ENCODE measurements around the gene DYNLT2. TPM values are rescaled to one million over a fixed set of nuclear protein-coding genes. Genes with fewer than 3 reads are reported as not detected.

DYNLT2 gene
- total and polyA plus RNA-seq, 2 of the 13 experiments (the other 11 are each of a cell fraction or from before 2014, with no cell fraction given) = 2.1 to 4.3 TPM

GRCh38 chr6:169722362-169723199 lies 28.8 kb downstream of the DYNLT2 start (continued):
- TF ChIP-seq SRSF1 (optimal IDR thresholded peaks at IDR 0.05; ENCODE audit: low read depth, low read length) (no peak), ISL2 (CRISPR knock-in tag; IDR thresholded peaks at IDR 0.05) (0 out of 2 replicates have a peak, but pooled peaks have one; percentile 17), ZNF234 (CRISPR knock-in tag; conservative IDR thresholded peaks at IDR 0.05) (no peak), ZNF20 (CRISPR knock-in tag; IDR thresholded peaks at IDR 0.05) (no peak), SP140L (CRISPR knock-in tag; IDR thresholded peaks at IDR 0.05; ENCODE audit: borderline replicate concordance) (no peak), CREB1 (IDR thresholded peaks at IDR 0.05) (no peak), CREB1 (CRISPR knock-in tag; IDR thresholded peaks at IDR 0.05) (no peak), ZNF772 (CRISPR knock-in tag; IDR thresholded peaks at IDR 0.05) (no peak), TP53 (CRISPR knock-in tag; conservative IDR thresholded peaks at IDR 0.05) (no peak), ZNF75D (CRISPR knock-in tag; IDR thresholded peaks at IDR 0.05; ENCODE audit: borderline replicate concordance) (no peak), HIVEP1 (CRISPR knock-in tag; IDR thresholded peaks at IDR 0.05) (peak; percentile 47; the same call in 1 of the 2 replicates), NKX3-1 (CRISPR knock-in tag; IDR thresholded peaks at IDR 0.05) (0 out of 2 replicates have a peak, but pooled peaks have one; percentile 9), PRDM4 (CRISPR knock-in tag; IDR thresholded peaks at IDR 0.05; ENCODE audit: borderline replicate concordance) (no peak), ZNF891 (CRISPR knock-in tag; IDR thresholded peaks at IDR 0.05) (no peak; the same call in 1 of the 2 replicates), PLRG1 (conservative IDR thresholded peaks at IDR 0.05) (no peak), MXD1 (CRISPR knock-in tag; IDR thresholded peaks at IDR 0.05) (0 out of 2 replicates have a peak, but pooled peaks have one; percentile 17), ZNF431 (CRISPR knock-in tag; IDR thresholded peaks at IDR 0.05; ENCODE audit: borderline replicate concordance, low read depth) (no peak), ATM (IDR thresholded peaks at IDR 0.05; ENCODE audit: borderline replicate concordance) (no peak)
- TF ChIP-seq, protein P1, sequence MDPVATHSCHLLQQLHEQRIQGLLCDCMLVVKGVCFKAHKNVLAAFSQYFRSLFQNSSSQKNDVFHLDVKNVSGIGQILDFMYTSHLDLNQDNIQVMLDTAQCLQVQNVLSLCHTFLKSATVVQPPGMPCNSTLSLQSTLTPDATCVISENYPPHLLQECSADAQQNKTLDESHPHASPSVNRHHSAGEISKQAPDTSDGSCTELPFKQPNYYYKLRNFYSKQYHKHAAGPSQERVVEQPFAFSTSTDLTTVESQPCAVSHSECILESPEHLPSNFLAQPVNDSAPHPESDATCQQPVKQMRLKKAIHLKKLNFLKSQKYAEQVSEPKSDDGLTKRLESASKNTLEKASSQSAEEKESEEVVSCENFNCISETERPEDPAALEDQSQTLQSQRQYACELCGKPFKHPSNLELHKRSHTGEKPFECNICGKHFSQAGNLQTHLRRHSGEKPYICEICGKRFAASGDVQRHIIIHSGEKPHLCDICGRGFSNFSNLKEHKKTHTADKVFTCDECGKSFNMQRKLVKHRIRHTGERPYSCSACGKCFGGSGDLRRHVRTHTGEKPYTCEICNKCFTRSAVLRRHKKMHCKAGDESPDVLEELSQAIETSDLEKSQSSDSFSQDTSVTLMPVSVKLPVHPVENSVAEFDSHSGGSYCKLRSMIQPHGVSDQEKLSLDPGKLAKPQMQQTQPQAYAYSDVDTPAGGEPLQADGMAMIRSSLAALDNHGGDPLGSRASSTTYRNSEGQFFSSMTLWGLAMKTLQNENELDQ (CRISPR knock-in tag; IDR thresholded peaks at IDR 0.05; ENCODE audit: borderline replicate concordance) = no peak

Data from HepG2 (cell line).